Measurements from ENCODE around the gene CACNB4. TPM values are rescaled to one million over a fixed set of nuclear protein-coding genes. Genes with fewer than 3 reads are reported as not detected.

CACNB4 gene
- total and polyA plus RNA-seq, 9 of the 15 experiments (the other 6 are each of a cell fraction or from before 2014, with no cell fraction given) = 0.01 to 0.20 (median 0.04) TPM; not detected in 1

GRCh38 chr2:151907286-151908203 is 191.3 kb downstream of the CACNB4 start (continued):
- TF ChIP-seq ARID4B (CRISPR knock-in tag; IDR thresholded peaks at IDR 0.05) = no peak
- no peak for TF ChIP-seq ZNF584 (CRISPR knock-in tag; IDR thresholded peaks at IDR 0.05; ENCODE audit: low read depth)
- no peak for TF ChIP-seq ZNF311 (CRISPR knock-in tag; IDR thresholded peaks at IDR 0.05)
- no peak for TF ChIP-seq SMAD2 (IDR thresholded peaks at IDR 0.05; ENCODE audit: low read depth, low read length)
- no peak for TF ChIP-seq PCBP2 (IDR thresholded peaks at IDR 0.05; ENCODE audit: low read depth, low read length, poor library complexity, severe bottlenecking)
- TF ChIP-seq HOMEZ (CRISPR knock-in tag; IDR thresholded peaks at IDR 0.05) = no peak
- no peak for TF ChIP-seq NONO (IDR thresholded peaks at IDR 0.05; ENCODE audit: low read depth in 2 of 2, low read length in 1 of 2)
- no peak for TF ChIP-seq IRF9 (tag; IDR thresholded peaks at IDR 0.05)
- no peak for TF ChIP-seq TFAM (CRISPR knock-in tag; conservative IDR thresholded peaks at IDR 0.05)
- no peak for TF ChIP-seq FOXM1 (IDR thresholded peaks at IDR 0.05; ENCODE audit: low read depth)
- TF ChIP-seq FOXM1 (CRISPR knock-in tag; IDR thresholded peaks at IDR 0.05; ENCODE audit: low read depth) = no peak
- TF ChIP-seq HMBOX1 (IDR thresholded peaks at IDR 0.05) = no peak
- TF ChIP-seq DNMT1 (IDR thresholded peaks at IDR 0.05) = no peak
- TF ChIP-seq MECOM (CRISPR knock-in tag; IDR thresholded peaks at IDR 0.05) = no peak
- TF ChIP-seq ZNF583 (CRISPR knock-in tag; IDR thresholded peaks at IDR 0.05) = no peak
- no peak for TF ChIP-seq ATF6 (CRISPR knock-in tag; IDR thresholded peaks at IDR 0.05)
- no peak for TF ChIP-seq ATF7 (IDR thresholded peaks at IDR 0.05)

Measured in K562 (cell line).